OCI-LY1 (cell line): ENCODE results near the gene VPS29.
"Not testable (repeated sequence)": the region's sequence is repeated elsewhere in the genome, so short reads cannot be mapped to it uniquely, and the experiment has no call there.

ENCODE experiments used
- H2AFZ ChIP-seq: fragments of 200-600 bp; sonication (generic), shearing (Covaris generic); 2 replicates; pipeline ENCODE4 v1.6.0; 2014; ENCODE audit warnings: antibody characterized with exemption, mild to moderate bottlenecking, low read length
- H3F3A ChIP-seq: fragments of 200-600 bp; sonication (generic), shearing (Covaris generic); 2 replicates; pipeline ENCODE4 v1.6.0; 2014; ENCODE audit warnings: mild to moderate bottlenecking, antibody characterized with exemption, low read length, moderate library complexity; ENCODE audit not compliant: insufficient read depth
- H3K27ac ChIP-seq: fragments of 200-600 bp; sonication (generic); 2 replicates; pipeline ENCODE4 v1.5.1; 2014; ENCODE audit warnings: low read length, mixed run types, mild to moderate bottlenecking, low read depth; ENCODE audit not compliant: poor library complexity, severe bottlenecking
- H3K27me3 ChIP-seq: fragments of 200-600 bp; sonication (generic); 2 replicates; pipeline ENCODE4 v1.6.0; 2014; ENCODE audit warnings: antibody characterized with exemption, mild to moderate bottlenecking, low read length, moderate library complexity; ENCODE audit not compliant: insufficient read depth
- H3K36me3 ChIP-seq: fragments of 200-600 bp; sonication (generic); 2 replicates; pipeline ENCODE4 v1.6.1; 2014; ENCODE audit warnings: mild to moderate bottlenecking, antibody characterized with exemption, low read length, moderate library complexity, mixed read lengths; ENCODE audit not compliant: insufficient read depth
- H3K4me1 ChIP-seq: fragments of 200-600 bp; sonication (generic); 2 replicates; pipeline ENCODE4 v1.5.1; 2014; ENCODE audit warnings: mild to moderate bottlenecking, low read length, moderate library complexity; ENCODE audit not compliant: insufficient read depth, severe bottlenecking
- H3K4me2 ChIP-seq: fragments of 200-600 bp; sonication (generic), shearing (Covaris generic); 2 replicates; pipeline ENCODE4 v1.6.1; 2014; ENCODE audit warnings: low read length
- H3K4me3 ChIP-seq: fragments of 200-600 bp; sonication (generic); 2 replicates; pipeline ENCODE4 v1.5.1; 2014; ENCODE audit warnings: low read length, low read depth, mild to moderate bottlenecking, mixed read lengths; ENCODE audit not compliant: poor library complexity, severe bottlenecking
- H3K79me2 ChIP-seq: fragments of 200-600 bp; shearing (Covaris generic); 2 replicates; pipeline ENCODE4 v1.6.1; 2016; ENCODE audit warnings: mixed run types, low read length, mixed read lengths; ENCODE audit not compliant: insufficient read depth
- H3K9ac ChIP-seq: fragments of 200-600 bp; sonication (generic), shearing (Covaris generic); 2 replicates; pipeline ENCODE4 v1.6.1; 2014; ENCODE audit warnings: mild to moderate bottlenecking, low read length, mixed read lengths
- H3K9me2 ChIP-seq: fragments of 200-600 bp; sonication (generic), shearing (Covaris generic); 2 replicates; pipeline ENCODE4 v1.6.1; 2014; ENCODE audit warnings: low read depth, mild to moderate bottlenecking, low read length, mixed read lengths
- H3K9me3 ChIP-seq: fragments of 200-600 bp; shearing (Covaris generic); 2 replicates; pipeline ENCODE4 v1.6.1; 2014; ENCODE audit warnings: low read length, mixed read lengths
- H4K20me1 ChIP-seq: fragments of 200-600 bp; sonication (generic), shearing (Covaris generic); 2 replicates; pipeline ENCODE4 v1.6.0; 2016; ENCODE audit warnings: mild to moderate bottlenecking, low read length; ENCODE audit not compliant: insufficient read depth
- EZH2 ChIP-seq: fragments of 200-600 bp; sonication (generic), shearing (Covaris generic); IDR thresholded peaks from 2 replicates; pipeline ENCODE4 v1.8.0; 2017; ENCODE audit warnings: borderline replicate concordance, mixed run types, mild to moderate bottlenecking, antibody characterized with exemption, low read length, moderate library complexity, mixed read lengths
- TF ChIP-seq, protein P1 (sequence below): fragments of 200-600 bp; sonication (generic), shearing (Covaris generic); IDR thresholded peaks from 2 replicates; pipeline ENCODE4 v1.5.1; 2017; ENCODE audit warnings: mild to moderate bottlenecking, antibody characterized with exemption, low read length, moderate library complexity, mixed read lengths

The VPS29 gene

DNA sequence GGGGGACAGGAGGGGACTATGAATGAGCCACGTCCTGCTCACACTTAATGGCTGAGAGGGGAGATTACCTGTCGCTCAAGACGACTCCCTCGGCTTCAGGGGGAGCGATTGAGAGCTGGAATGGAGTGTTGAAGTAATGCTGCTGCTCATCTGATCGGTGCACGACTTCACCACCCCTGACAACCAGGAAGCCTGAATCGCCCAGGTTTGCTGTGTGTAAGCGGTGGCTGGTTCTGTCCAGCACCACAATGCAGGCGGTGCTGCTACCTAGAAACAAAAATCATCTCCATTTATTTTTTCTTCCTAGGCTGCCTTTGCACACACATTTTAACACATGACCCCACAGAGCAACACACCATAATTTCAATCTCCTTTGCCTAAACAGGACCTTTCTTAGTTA, 43.9 kb upstream of the VPS29 start:
- Histone ChIP-seq H3K4me2 (no peak overlapping the region), H3F3A (no peaks in the 10 kb centered on the region), H3K36me3 (peaks cover 71% of the 10 kb centered on the region), H3K9me3 (no peaks in the 10 kb centered on the region), H3K4me3 (no peak overlapping the region), H3K9me2 (no peaks in the 10 kb centered on the region), H3K4me1 (no peaks in the 10 kb centered on the region), H3K27me3 (no peaks in the 10 kb centered on the region), H4K20me1 (no peaks in the 10 kb centered on the region), H3K27ac (no peak overlapping the region), H2AFZ (no peak overlapping the region), H3K79me2 (peaks cover 13% of the 10 kb centered on the region; the same call in 1 of the 2 replicates), H3K9ac (no peak overlapping the region)
- TF ChIP-seq, protein P1, sequence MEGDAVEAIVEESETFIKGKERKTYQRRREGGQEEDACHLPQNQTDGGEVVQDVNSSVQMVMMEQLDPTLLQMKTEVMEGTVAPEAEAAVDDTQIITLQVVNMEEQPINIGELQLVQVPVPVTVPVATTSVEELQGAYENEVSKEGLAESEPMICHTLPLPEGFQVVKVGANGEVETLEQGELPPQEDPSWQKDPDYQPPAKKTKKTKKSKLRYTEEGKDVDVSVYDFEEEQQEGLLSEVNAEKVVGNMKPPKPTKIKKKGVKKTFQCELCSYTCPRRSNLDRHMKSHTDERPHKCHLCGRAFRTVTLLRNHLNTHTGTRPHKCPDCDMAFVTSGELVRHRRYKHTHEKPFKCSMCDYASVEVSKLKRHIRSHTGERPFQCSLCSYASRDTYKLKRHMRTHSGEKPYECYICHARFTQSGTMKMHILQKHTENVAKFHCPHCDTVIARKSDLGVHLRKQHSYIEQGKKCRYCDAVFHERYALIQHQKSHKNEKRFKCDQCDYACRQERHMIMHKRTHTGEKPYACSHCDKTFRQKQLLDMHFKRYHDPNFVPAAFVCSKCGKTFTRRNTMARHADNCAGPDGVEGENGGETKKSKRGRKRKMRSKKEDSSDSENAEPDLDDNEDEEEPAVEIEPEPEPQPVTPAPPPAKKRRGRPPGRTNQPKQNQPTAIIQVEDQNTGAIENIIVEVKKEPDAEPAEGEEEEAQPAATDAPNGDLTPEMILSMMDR: no peak
- no peak for TF ChIP-seq EZH2

DNA sequence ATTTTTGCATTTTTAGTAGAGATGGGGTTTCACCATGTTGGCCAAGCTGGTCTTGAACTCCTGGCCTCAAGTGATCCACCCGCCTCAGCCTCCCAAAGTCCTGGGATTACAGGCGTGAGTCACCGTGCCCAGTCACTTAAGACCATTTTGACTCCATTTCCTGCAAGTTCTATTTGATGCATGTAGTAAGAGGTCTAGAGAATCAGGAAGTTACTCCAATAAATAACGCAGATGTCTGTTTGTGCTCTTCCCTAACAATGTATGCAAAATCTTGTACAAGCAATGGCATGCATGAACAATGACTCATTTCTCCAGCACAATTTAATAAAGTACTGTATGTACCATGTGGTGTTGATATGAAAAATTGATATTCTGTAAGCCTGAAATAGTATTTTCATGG, 43.3 kb upstream of the VPS29 start:
- not testable (repeated sequence) for H3K9me3 ChIP-seq, H3K9me2 ChIP-seq, H4K20me1 ChIP-seq, H3K27me3 ChIP-seq, H3K27ac ChIP-seq, H3F3A ChIP-seq, H3K4me1 ChIP-seq, H3K4me3 ChIP-seq, H3K4me2 ChIP-seq, H2AFZ ChIP-seq, H3K9ac ChIP-seq
- H3K36me3 ChIP-seq: peaks cover 65% of the 10 kb centered on the region
- H3K79me2 ChIP-seq: peaks cover 13% of the 10 kb centered on the region; the same call in 1 of the 2 replicates

DNA sequence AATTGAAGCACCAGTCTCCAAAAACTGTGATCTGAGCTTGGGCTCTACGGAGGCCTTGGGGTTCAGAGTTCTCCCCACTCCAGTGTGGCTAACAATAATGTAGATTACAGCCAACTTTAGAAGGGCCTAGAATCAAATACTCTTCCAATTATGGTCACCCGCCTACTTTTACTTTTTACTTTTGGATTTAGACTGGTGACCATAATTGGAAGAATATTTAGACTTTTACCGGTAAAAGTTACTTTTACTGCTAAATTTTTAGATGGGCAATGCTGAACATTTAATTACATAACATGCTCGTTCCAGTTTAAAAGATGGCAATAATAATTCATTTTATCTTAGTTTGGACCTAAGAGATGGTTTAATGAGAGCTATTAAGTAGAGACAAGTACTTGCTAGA, 42.1 kb upstream of the VPS29 start:
- peaks cover 70% of the 10 kb centered on the region for H3K36me3 ChIP-seq
- no peak overlapping the region for H2AFZ ChIP-seq

More for the DNA sequence above, 42.1 kb upstream of the VPS29 start:
- Histone ChIP-seq H3K4me2 (no peak overlapping the region), H3K9me3 (no peaks in the 10 kb centered on the region), H3K27me3 (no peaks in the 10 kb centered on the region), H3K4me3 (no peak overlapping the region), H3K9ac (no peak overlapping the region), H4K20me1 (no peaks in the 10 kb centered on the region), H3K79me2 (peaks cover 9% of the 10 kb centered on the region; the same call in 1 of the 2 replicates), H3F3A (no peaks in the 10 kb centered on the region), H3K4me1 (no peaks in the 10 kb centered on the region), H3K9me2 (no peaks in the 10 kb centered on the region), H3K27ac (no peak overlapping the region)
- TF ChIP-seq EZH2: no peak
- TF ChIP-seq, protein P1: no peak
